PFSK-1 (cell line): ENCODE data around the gene NCAPD2.

Experiments
- FOXP2 ChIP-seq: optimal IDR thresholded peaks from 2 replicates; pipeline ENCODE3; 2011; ENCODE audit warnings: borderline replicate concordance, control low read depth, inconsistent platforms; ENCODE audit not compliant: insufficient read depth; ENCODE audit errors: extremely low read length, extremely low read depth
- POLR2AphosphoS5 ChIP-seq: IDR thresholded peaks from 2 replicates; pipeline ENCODE4 v1.6.1; 2012; ENCODE audit warnings: low read depth, mild to moderate bottlenecking, control low read depth, low read length, moderate library complexity
- SIN3A ChIP-seq: IDR thresholded peaks from 2 replicates; pipeline ENCODE4 v1.6.1; 2012; ENCODE audit warnings: mild to moderate bottlenecking, low read length, moderate library complexity, borderline replicate concordance; ENCODE audit not compliant: insufficient read depth
- TAF1 ChIP-seq: IDR thresholded peaks from 2 replicates; pipeline ENCODE4 v1.6.1; 2012; ENCODE audit warnings: low read length, control low read depth, borderline replicate concordance; ENCODE audit not compliant: insufficient read depth
- TF ChIP-seq, protein P1 (sequence below), 2 experiments: IDR thresholded peaks; 2 replicates each; pipeline versions ENCODE4 v1.6.1 to v1.8.0; 2011 to 2012; ENCODE audit warnings: low read depth in 2 of 2, low read length in 2 of 2, control low read depth in 1 of 2, inconsistent platforms in 1 of 2, mild to moderate bottlenecking in 1 of 2, moderate library complexity in 1 of 2; ENCODE audit not compliant: insufficient read depth in 1 of 2

Gene NCAPD2

DNA sequence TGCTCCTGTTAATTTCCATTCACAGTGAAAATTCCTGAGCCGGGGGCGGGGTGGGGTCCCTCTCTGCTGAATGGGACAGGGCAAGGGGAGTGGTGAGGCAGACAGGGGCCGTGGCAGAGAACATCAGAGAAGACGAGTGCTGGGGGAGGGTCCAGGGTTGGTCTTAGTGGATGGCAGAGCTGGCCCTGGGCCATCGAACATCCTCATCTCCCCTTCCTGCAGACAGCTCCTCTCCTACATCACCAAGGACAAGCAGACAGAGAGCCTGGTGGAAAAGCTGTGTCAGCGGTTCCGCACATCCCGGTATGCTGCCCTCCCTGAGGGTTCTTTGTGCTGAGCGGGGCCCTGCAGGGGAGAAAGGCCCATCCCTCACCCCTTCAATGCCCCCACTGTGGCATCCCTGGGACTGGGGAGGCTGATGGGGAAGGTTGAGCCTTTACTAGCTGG lies 35.4 kb downstream of the NCAPD2 start:
- TF ChIP-seq, protein P1, sequence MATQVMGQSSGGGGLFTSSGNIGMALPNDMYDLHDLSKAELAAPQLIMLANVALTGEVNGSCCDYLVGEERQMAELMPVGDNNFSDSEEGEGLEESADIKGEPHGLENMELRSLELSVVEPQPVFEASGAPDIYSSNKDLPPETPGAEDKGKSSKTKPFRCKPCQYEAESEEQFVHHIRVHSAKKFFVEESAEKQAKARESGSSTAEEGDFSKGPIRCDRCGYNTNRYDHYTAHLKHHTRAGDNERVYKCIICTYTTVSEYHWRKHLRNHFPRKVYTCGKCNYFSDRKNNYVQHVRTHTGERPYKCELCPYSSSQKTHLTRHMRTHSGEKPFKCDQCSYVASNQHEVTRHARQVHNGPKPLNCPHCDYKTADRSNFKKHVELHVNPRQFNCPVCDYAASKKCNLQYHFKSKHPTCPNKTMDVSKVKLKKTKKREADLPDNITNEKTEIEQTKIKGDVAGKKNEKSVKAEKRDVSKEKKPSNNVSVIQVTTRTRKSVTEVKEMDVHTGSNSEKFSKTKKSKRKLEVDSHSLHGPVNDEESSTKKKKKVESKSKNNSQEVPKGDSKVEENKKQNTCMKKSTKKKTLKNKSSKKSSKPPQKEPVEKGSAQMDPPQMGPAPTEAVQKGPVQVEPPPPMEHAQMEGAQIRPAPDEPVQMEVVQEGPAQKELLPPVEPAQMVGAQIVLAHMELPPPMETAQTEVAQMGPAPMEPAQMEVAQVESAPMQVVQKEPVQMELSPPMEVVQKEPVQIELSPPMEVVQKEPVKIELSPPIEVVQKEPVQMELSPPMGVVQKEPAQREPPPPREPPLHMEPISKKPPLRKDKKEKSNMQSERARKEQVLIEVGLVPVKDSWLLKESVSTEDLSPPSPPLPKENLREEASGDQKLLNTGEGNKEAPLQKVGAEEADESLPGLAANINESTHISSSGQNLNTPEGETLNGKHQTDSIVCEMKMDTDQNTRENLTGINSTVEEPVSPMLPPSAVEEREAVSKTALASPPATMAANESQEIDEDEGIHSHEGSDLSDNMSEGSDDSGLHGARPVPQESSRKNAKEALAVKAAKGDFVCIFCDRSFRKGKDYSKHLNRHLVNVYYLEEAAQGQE (IDR thresholded peaks at IDR 0.05; ENCODE audit: insufficient read depth in 1 of 2, low read depth in 2 of 2, low read length in 2 of 2) = no peak
- no peak for TF ChIP-seq FOXP2
- TF ChIP-seq TAF1 = no peak
- no peak for TF ChIP-seq POLR2AphosphoS5
- no peak for TF ChIP-seq SIN3A

DNA sequence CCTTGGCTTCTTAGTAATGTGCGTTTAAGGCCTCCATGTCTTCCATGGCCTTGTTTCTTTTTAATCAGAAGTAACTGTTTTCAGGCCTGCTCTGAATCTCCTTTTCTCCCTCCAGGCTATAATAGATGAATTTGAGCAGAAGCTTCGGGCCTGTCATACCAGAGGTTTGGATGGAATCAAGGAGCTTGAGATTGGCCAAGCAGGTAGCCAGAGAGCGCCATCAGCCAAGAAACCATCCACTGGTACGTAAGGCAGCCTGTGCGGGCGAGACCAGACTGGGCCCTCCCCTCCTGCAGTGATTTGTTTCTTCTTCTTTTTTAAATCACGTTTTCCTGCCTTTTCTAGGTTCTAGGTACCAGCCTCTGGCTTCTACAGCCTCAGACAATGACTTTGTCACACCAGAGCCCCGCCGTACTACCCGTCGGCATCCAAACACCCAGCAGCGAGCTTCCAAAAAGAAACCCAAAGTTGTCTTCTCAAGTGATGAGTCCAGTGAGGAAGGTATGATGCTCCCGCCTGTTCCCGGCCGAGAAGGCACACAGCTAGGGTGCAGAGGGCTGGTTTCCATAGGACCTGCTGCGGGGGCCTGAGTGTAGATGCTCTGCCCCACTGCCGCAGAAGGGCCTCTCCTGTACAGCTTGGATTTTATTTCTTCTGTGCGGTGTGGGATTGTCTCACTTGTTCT lies 36.8 kb downstream of the NCAPD2 start:
- TF ChIP-seq FOXP2 (no peak), POLR2AphosphoS5 (no peak), SIN3A (no peak), TAF1 (no peak)
- TF ChIP-seq, protein P1 (IDR thresholded peaks at IDR 0.05; ENCODE audit: insufficient read depth in 1 of 2, low read depth in 2 of 2, low read length in 2 of 2) = no peak

DNA sequence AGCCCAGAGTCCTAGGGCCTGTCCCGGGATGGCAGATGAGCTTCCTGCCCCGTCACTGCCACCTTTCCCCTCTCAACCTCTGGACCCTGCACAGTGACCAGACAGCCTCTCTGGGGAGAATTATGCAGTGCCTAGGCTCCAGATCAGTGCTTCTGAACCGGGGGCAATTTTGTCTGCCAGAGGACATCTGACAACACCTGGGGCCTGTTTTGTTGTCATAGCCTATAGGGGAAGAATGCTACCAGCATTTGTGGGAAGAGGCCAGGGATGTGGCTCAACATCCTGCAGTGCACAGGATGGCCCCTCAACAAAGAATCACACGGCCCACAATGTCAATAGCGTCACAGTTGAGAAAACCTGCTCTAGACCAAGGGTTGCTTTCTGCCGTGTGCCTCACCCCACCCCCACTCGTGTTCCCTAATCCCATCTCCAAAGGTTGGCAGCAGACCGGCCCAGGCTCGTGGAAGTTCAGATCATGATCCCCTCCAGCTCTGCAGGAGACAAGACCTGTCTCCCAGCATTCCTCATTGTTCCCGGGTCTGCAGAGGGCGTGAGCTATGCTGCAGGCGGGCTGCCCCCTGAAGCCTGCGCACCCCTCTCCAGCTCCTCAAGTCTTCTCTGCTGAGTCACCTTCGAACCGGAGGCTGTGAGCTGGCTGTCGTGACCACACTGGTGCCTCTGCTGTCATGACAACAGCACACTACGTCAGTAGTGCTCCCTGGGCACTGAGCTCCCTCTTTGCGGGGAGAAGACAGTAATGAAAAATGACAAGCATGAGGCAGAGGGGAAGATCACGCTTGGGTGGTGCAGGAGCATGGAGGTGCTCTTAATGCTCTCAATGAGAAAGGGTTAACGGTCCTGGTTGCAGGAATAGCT lies 38.4 kb downstream of the NCAPD2 start:
- TF ChIP-seq FOXP2 = no peak
- peak; percentile 48; the same call in 1 of the 2 replicates for TF ChIP-seq POLR2AphosphoS5
- TF ChIP-seq TAF1 = no peak
- no peak for TF ChIP-seq SIN3A
- TF ChIP-seq, protein P1 (IDR thresholded peaks at IDR 0.05; ENCODE audit: insufficient read depth in 1 of 2, low read depth in 2 of 2, low read length in 2 of 2) = no peak

DNA sequence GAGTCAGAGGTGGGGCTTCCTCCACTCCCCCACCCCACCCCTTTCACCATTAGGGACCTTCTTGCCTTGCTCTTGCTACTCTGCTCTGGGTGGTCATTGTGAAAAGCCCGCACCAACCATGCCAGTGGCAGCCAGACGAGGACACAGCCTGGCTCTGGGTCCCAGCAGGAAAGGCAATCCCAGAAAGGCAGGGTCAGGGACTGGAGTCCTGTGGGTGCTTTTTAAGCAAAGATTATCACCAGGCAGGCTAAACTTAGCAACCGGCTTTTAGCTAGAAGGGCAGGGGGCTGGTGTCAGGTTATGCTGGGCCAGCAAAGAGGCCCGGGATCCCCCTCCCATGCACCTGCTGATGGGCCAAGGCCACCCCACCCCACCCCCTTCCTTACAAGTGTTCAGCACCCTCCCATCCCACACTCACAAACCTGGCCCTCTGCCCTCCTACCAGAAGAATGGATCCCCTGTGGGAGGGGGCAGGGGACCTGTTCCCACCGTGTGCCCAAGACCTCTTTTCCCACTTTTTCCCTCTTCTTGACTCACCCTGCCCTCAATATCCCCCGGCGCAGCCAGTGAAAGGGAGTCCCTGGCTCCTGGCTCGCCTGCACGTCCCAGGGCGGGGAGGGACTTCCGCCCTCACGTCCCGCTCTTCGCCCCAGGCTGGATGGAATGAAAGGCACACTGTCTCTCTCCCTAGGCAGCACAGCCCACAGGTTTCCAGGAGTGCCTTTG lies 39.2 kb downstream of the NCAPD2 start:
- peak; percentile 78 for TF ChIP-seq POLR2AphosphoS5
- peak; percentile 20; the same call in 1 of the 2 replicates for TF ChIP-seq TAF1
- TF ChIP-seq, protein P1 (IDR thresholded peaks at IDR 0.05; ENCODE audit: insufficient read depth in 1 of 2, low read depth in 2 of 2, low read length in 2 of 2) = no peak
